GM18508 (cell line): ENCODE results near the gene SIMC1.

Experiments used
- ATAC-seq: cut with Tn5 transposase; IDR thresholded peaks from one replicate; pipeline ENCODE4 v1.9.1; 2021; ENCODE audit warnings: moderate number of reproducible peaks; ENCODE audit not compliant: insufficient read depth, unreplicated experiment

Gene SIMC1

GRCh38 chr5:176360894-176361436, 122.7 kb downstream of the SIMC1 start:
- ATAC-seq, result peak; percentile 10

GRCh38 chr5:176361437-176362232, 123.4 kb downstream of the SIMC1 start, which contains the start of gene KIAA1191:
Gene KIAA1191, minus strand, starts transcription at chr5:176361764. Its CDS starts 2,256 bp downstream, at chr5:176359508.
- peak; percentile 82 for ATAC-seq

- no peak for ATAC-seq
Measured at GRCh38 chr5:176362233-176362490, 123.9 kb downstream of the SIMC1 start.

GRCh38 chr5:176364765-176365350, 126.6 kb downstream of the SIMC1 start:
- no peak for ATAC-seq

GRCh38 chr5:176365351-176366231, 127.4 kb downstream of the SIMC1 start, which contains the start of gene ARL10:
Gene ARL10, plus strand, starts transcription at chr5:176365487. Its CDS starts 77 bp downstream, at chr5:176365564.
- ATAC-seq, result no peak

GRCh38 chr5:176366232-176366894, 128.1 kb downstream of the SIMC1 start:
- ATAC-seq, result no peak

GRCh38 chr5:176368726-176369125, 130.5 kb downstream of the SIMC1 start:
- ATAC-seq, result no peak

GRCh38 chr5:176369934-176370711, 131.9 kb downstream of the SIMC1 start:
- ATAC-seq, result no peak

GRCh38 chr5:176371621-176372539, 133.7 kb downstream of the SIMC1 start:
- ATAC-seq, result no peak

- ATAC-seq, result no peak
Measured at GRCh38 chr5:176373100-176373818, 135.0 kb downstream of the SIMC1 start.

GRCh38 chr5:176379881-176380280, 141.7 kb downstream of the SIMC1 start:
- no peak for ATAC-seq

- no peak for ATAC-seq
Measured at GRCh38 chr5:176381423-176381822, 143.2 kb downstream of the SIMC1 start.

- no peak for ATAC-seq
Measured at GRCh38 chr5:176381979-176382378, 143.8 kb downstream of the SIMC1 start.

GRCh38 chr5:176382721-176383120, 144.5 kb downstream of the SIMC1 start:
- ATAC-seq, result no peak

GRCh38 chr5:176383248-176383905, 145.2 kb downstream of the SIMC1 start:
- no peak for ATAC-seq

GRCh38 chr5:176383961-176384360, 145.7 kb downstream of the SIMC1 start:
- no peak for ATAC-seq

GRCh38 chr5:176384366-176384930, 146.2 kb downstream of the SIMC1 start:
- no peak for ATAC-seq
